Measurements from ENCODE around the gene APOB. TPM values are rescaled to one million over a fixed set of nuclear protein-coding genes. Genes with fewer than 3 reads are reported as not detected.

The APOB gene
- total and polyA plus RNA-seq, 2 of the 13 experiments (the other 11 are each of a cell fraction or from before 2014, with no cell fraction given): 1,569 to 2,515 TPM

DNA sequence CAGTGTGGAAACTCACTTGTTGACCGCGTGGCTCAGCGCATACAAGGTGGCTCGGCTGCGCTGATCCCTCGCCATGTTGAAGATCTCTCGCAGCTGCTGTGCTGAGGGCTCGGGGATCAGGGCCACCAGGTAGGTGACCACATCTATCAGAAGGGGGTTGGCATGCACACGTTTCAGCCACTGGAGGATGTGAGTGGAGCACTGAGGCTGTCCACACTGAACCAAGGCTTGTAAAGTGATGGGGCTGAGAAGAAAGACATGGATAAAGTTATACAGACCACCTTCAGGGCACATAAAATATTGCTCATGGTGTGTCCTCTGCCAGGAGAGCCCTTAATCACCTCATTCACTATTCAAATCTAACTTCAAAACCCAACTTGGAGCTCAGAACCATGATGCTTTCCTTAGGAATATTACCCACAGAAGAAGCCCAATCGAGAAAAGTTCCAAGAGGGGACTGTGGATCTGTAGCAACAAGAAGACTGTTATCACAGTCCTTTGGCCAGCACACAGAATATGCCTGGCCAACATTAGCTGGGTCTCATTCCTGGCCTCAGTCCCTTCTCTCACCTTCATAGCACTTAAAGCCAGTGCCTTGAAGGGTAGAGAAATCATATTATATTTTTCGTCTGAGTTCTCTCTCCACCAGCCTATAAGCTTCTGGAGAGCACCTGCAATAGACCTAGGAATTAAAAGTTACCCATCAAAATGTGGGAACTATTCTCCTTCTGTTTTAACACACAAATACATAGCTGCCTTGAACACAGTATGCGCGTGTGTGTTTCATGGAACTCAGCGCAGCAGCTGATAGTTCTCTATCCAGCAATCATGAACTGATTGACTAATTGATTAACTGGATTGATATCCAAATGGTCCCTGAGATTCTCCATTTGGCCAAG, 11.3 kb downstream of the APOB start (continued):
- TF ChIP-seq MXD4 (CRISPR knock-in tag; IDR thresholded peaks at IDR 0.05): no peak
- TF ChIP-seq ZSCAN25 (CRISPR knock-in tag; IDR thresholded peaks at IDR 0.05): no peak
- TF ChIP-seq KLF6 (CRISPR knock-in tag; IDR thresholded peaks at IDR 0.05): no peak
- no peak for TF ChIP-seq EED (CRISPR knock-in tag; IDR thresholded peaks at IDR 0.05)
- TF ChIP-seq ZNF543 (CRISPR knock-in tag; IDR thresholded peaks at IDR 0.05): no peak
- no peak for TF ChIP-seq ZNF556 (CRISPR knock-in tag; IDR thresholded peaks at IDR 0.05; ENCODE audit: borderline replicate concordance)
- 0 out of 2 replicates have a peak, but pooled peaks have one; percentile 22 for TF ChIP-seq ZNF570 (CRISPR knock-in tag; IDR thresholded peaks at IDR 0.05; ENCODE audit: borderline replicate concordance)
- no peak for TF ChIP-seq AKNA (CRISPR knock-in tag; IDR thresholded peaks at IDR 0.05; ENCODE audit: borderline replicate concordance)
- no peak for TF ChIP-seq ZNF251 (CRISPR knock-in tag; IDR thresholded peaks at IDR 0.05)
- no peak for TF ChIP-seq ZSCAN30 (CRISPR knock-in tag; IDR thresholded peaks at IDR 0.05)
- TF ChIP-seq ZNF749 (CRISPR knock-in tag; IDR thresholded peaks at IDR 0.05; ENCODE audit: borderline replicate concordance): no peak
- TF ChIP-seq ZNF44 (CRISPR knock-in tag; IDR thresholded peaks at IDR 0.05): no peak
- no peak for TF ChIP-seq PCBP2 (optimal IDR thresholded peaks at IDR 0.05; ENCODE audit: low read depth, low read length, poor library complexity, severe bottlenecking)
- TF ChIP-seq NCOR1 (IDR thresholded peaks at IDR 0.05; ENCODE audit: borderline replicate concordance, low read length): no peak
- TF ChIP-seq IKZF4 (CRISPR knock-in tag; IDR thresholded peaks at IDR 0.05; ENCODE audit: borderline replicate concordance, low read depth, not compliant biosample characterization): no peak
- no peak for TF ChIP-seq ZNF136 (CRISPR knock-in tag; IDR thresholded peaks at IDR 0.05; ENCODE audit: low read depth)
- no peak for TF ChIP-seq GATA4 (IDR thresholded peaks at IDR 0.05; ENCODE audit: borderline replicate concordance, low read depth)
- TF ChIP-seq ZNF563 (CRISPR knock-in tag; IDR thresholded peaks at IDR 0.05): no peak
- TF ChIP-seq SP140L (CRISPR knock-in tag; IDR thresholded peaks at IDR 0.05; ENCODE audit: borderline replicate concordance): 0 out of 2 replicates have a peak, but pooled peaks have one; percentile 41

Data from HepG2 (cell line).